SK-N-SH (cell line): ENCODE results near the gene DMD. TPM values are rescaled to one million over a fixed set of nuclear protein-coding genes. Genes with fewer than 3 reads are reported as not detected.

Experiments
- CTCF ChIA-PET: fragments of 300-600, 350-600 bp; formaldehyde crosslinking; extraction: SDS; loops from one replicate; lab custom pipeline; 2021; lab: Yijun Ruan, JAX
- POLR2A ChIA-PET: fragments of 350-600 bp; sonication (Branson Sonifier 250); formaldehyde crosslinking; extraction: SDS; loops from one replicate; lab custom pipeline; 2020; ENCODE audit warnings: antibody characterized with exemption, inconsistent platforms; lab: Yijun Ruan, JAX
- DNase-seq: peaks from one replicate; pipeline ENCODE4 v3.0.0; 2012
- H2AFZ ChIP-seq: fragments of 200-600 bp; sonication (generic); 2 replicates; pipeline ENCODE4 v1.8.1; 2016; ENCODE audit warnings: antibody characterized with exemption, mild to moderate bottlenecking, low read depth
- H3F3A ChIP-seq: fragments of 200-600 bp; sonication (generic); replicated peaks from 2 replicates; pipeline ENCODE3; 2016; ENCODE audit warnings: antibody characterized with exemption, mild to moderate bottlenecking; ENCODE audit not compliant: insufficient read depth
- H3K27ac ChIP-seq, 2 experiments: fragments of 200-500 bp in 1 of 2; fragments of 200-600 bp in 1 of 2; sonication (Bioruptor generic) in 1 of 2; sonication (generic), shearing (Covaris generic) in 1 of 2; 2 replicates each; pipeline versions ENCODE4 v1.5.1 to v1.6.1; 2014 to 2016; ENCODE audit warnings: low read depth in 2 of 2, inconsistent platforms in 1 of 2, low read length in 1 of 2, mild to moderate bottlenecking in 1 of 2, mixed read lengths in 1 of 2
- H3K27me3 ChIP-seq: fragments of 200-600 bp; sonication (generic), shearing (Covaris generic); 2 replicates; pipeline ENCODE4 v1.6.1; 2016; ENCODE audit warnings: mixed run types; ENCODE audit not compliant: insufficient read depth
- H3K36me3 ChIP-seq, 2 experiments: fragments of 200-500 bp in 1 of 2; fragments of 200-600 bp in 1 of 2; sonication (Bioruptor generic) in 1 of 2; sonication (generic) in 1 of 2; replicated peaks in 1 of 2; 2 replicates each; pipeline versions ENCODE3 to v1.5.1; 2014 to 2016; ENCODE audit warnings: low read length in 1 of 2, mild to moderate bottlenecking in 1 of 2; ENCODE audit not compliant: insufficient read depth in 2 of 2, control insufficient read depth in 1 of 2
- H3K4me1 ChIP-seq, 2 experiments: fragments of 200-500 bp in 1 of 2; fragments of 200-600 bp in 1 of 2; sonication (Bioruptor generic) in 1 of 2; sonication (generic), shearing (Covaris generic) in 1 of 2; 2 replicates each; pipeline versions ENCODE4 v1.5.1 to v1.6.1; 2014 to 2016; ENCODE audit warnings: low read depth in 1 of 2, low read length in 1 of 2, mixed run types in 1 of 2; ENCODE audit not compliant: insufficient read depth in 2 of 2, control insufficient read depth in 1 of 2
- H3K4me2 ChIP-seq: fragments of 200-600 bp; sonication (generic), shearing (Covaris generic); 2 replicates; pipeline ENCODE4 v1.6.1; 2017; ENCODE audit warnings: mixed run types
- H3K4me3 ChIP-seq, 2 experiments: fragments of 200-500 bp in 1 of 2; fragments of 200-600 bp in 1 of 2; sonication (Bioruptor generic) in 1 of 2; sonication (generic), shearing (Covaris generic) in 1 of 2; 2 replicates each; pipeline versions ENCODE4 v1.5.1 to v1.8.1; 2014 to 2016; ENCODE audit warnings: low read depth in 2 of 2, inconsistent platforms in 1 of 2, low read length in 1 of 2, mild to moderate bottlenecking in 1 of 2, mixed read lengths in 1 of 2, moderate library complexity in 1 of 2
- H3K79me2 ChIP-seq: fragments of 200-600 bp; sonication (generic); 2 replicates; pipeline ENCODE4 v1.8.1; 2017; ENCODE audit warnings: mild to moderate bottlenecking; ENCODE audit not compliant: insufficient read depth
- H3K9ac ChIP-seq: fragments of 200-600 bp; sonication (generic); 2 replicates; pipeline ENCODE4 v1.6.1; 2017; ENCODE audit warnings: mixed run types
- H3K9me2 ChIP-seq: fragments of 200-600 bp; sonication (generic); 2 replicates; pipeline ENCODE4 v1.6.1; 2017; ENCODE audit warnings: mixed run types
- H3K9me3 ChIP-seq: fragments of 200-600 bp; sonication (generic); 2 replicates; pipeline ENCODE4 v1.6.1; 2017; ENCODE audit warnings: mixed run types, mild to moderate bottlenecking, moderate library complexity
- H4K20me1 ChIP-seq: fragments of 200-600 bp; sonication (generic); 2 replicates; pipeline ENCODE4 v1.6.1; 2017; ENCODE audit warnings: mild to moderate bottlenecking, mixed run types; ENCODE audit not compliant: insufficient read depth
- ELF1 ChIP-seq: IDR thresholded peaks from 2 replicates; pipeline ENCODE4 v1.4.0; 2012
- FOXJ3 ChIP-seq: sonication (generic); formaldehyde crosslinking; IDR thresholded peaks from 2 replicates; pipeline ENCODE4 v1.5.1; 2020; ENCODE audit warnings: mild to moderate bottlenecking, missing genetic modification reagents
- FOXM1 ChIP-seq: IDR thresholded peaks from 2 replicates; pipeline ENCODE4 v1.4.0; 2012; ENCODE audit warnings: low read depth, mild to moderate bottlenecking
- GATA2 ChIP-seq: sonication (generic); formaldehyde crosslinking; IDR thresholded peaks from 2 replicates; pipeline ENCODE4 v1.5.0; 2020; ENCODE audit warnings: mild to moderate bottlenecking, missing genetic modification reagents
- JUND ChIP-seq: IDR thresholded peaks from 2 replicates; pipeline ENCODE4 v1.4.0; 2012
- RCOR1 ChIP-seq: fragments of 150-350 bp; IDR thresholded peaks from 2 replicates; pipeline ENCODE4 v1.6.1; 2017; ENCODE audit warnings: antibody characterized with exemption, low read length
- REST ChIP-seq: IDR thresholded peaks from 2 replicates; pipeline ENCODE4 v1.6.1; 2012; ENCODE audit warnings: mild to moderate bottlenecking, low read depth, low read length, moderate library complexity
- RFX5 ChIP-seq: IDR thresholded peaks from 2 replicates; pipeline ENCODE4 v1.6.1; 2012; ENCODE audit warnings: mild to moderate bottlenecking, improper control_type of control experiment, low read length
- TAF1 ChIP-seq: IDR thresholded peaks from 2 replicates; pipeline ENCODE4 v1.6.1; 2012; ENCODE audit warnings: low read depth, mild to moderate bottlenecking, low read length, moderate library complexity, borderline replicate concordance
- TCF12 ChIP-seq: IDR thresholded peaks from 2 replicates; pipeline ENCODE4 v1.4.0; 2012
- YY1 ChIP-seq: IDR thresholded peaks from 2 replicates; pipeline ENCODE4 v1.4.0; 2012; ENCODE audit warnings: low read depth, mild to moderate bottlenecking
- ZBTB33 ChIP-seq: IDR thresholded peaks from 2 replicates; pipeline ENCODE4 v1.4.0; 2012; ENCODE audit warnings: low read depth, borderline replicate concordance
- WGBS: methylation state at CpG from one replicate; pipeline ENCODE4 v1.1.6; 2017; ENCODE audit warnings: low lambda C conversion rate; 5-methylcytosine and 5-hydroxymethylcytosine counted together
- polyA plus RNA-seq, 3 experiments: library from polyadenylated mRNA; depleted of rRNA; stranded (reverse); fragments of >200 nt; gene quantifications; 2 replicates each; pipeline ENCODE4 v1.2.3, GENCODE V29; 2012
- TF ChIP-seq, protein P1 (sequence below): fragments of 150-350 bp; IDR thresholded peaks from 2 replicates; pipeline ENCODE4 v1.6.1; 2017; ENCODE audit warnings: antibody characterized with exemption, low read length, low read depth, borderline replicate concordance

The DMD gene
- polyA plus RNA-seq, 1 of the 3 experiments (the other 2 are of a cell fraction): 3.9 TPM

GRCh38 chrX:31301203-31301602 lies 1910.1 kb downstream of the DMD start (continued):
- no peak for TF ChIP-seq FOXM1
- no peak for TF ChIP-seq GATA2 (CRISPR knock-in tag)
- TF ChIP-seq REST: no peak

- H3K4me1 ChIP-seq: no peaks in the 10 kb centered on the region
- CTCF ChIA-PET: no interaction called here
- WGBS: 41% methylated on average over 4 of the region's 4 CpGs
- H3K9ac ChIP-seq: no peak overlapping the region
- DNase-seq: no peak
- no peaks in the 10 kb centered on the region for H3K9me2 ChIP-seq
- TF ChIP-seq TCF12 (no peak), YY1 (no peak), FOXJ3 (CRISPR knock-in tag) (no peak), JUND (no peak), RCOR1 (no peak), ZBTB33 (no peak), ELF1 (no peak), RFX5 (no peak), TAF1 (no peak)
- TF ChIP-seq, protein P1, sequence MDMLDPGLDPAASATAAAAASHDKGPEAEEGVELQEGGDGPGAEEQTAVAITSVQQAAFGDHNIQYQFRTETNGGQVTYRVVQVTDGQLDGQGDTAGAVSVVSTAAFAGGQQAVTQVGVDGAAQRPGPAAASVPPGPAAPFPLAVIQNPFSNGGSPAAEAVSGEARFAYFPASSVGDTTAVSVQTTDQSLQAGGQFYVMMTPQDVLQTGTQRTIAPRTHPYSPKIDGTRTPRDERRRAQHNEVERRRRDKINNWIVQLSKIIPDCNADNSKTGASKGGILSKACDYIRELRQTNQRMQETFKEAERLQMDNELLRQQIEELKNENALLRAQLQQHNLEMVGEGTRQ: no peak
- no peaks in the 10 kb centered on the region for H3F3A ChIP-seq
- H4K20me1 ChIP-seq: no peaks in the 10 kb centered on the region
- POLR2A ChIA-PET: no interaction called here
- H3K9me3 ChIP-seq: no peaks in the 10 kb centered on the region
- H3K36me3 ChIP-seq: no peaks in the 10 kb centered on the region
- no peak overlapping the region for H3K27ac ChIP-seq
- no peaks in the 10 kb centered on the region for H3K27me3 ChIP-seq
- no peak overlapping the region for H3K4me3 ChIP-seq
- no peak overlapping the region for H3K4me2 ChIP-seq
- no peaks in the 10 kb centered on the region for H3K79me2 ChIP-seq
- H2AFZ ChIP-seq: no peak overlapping the region
These were observed 1912.4 kb downstream of the DMD start for GRCh38 chrX:31298916-31299315.
